Measurements from ENCODE around the gene MORC1.

MORC1 gene

DNA sequence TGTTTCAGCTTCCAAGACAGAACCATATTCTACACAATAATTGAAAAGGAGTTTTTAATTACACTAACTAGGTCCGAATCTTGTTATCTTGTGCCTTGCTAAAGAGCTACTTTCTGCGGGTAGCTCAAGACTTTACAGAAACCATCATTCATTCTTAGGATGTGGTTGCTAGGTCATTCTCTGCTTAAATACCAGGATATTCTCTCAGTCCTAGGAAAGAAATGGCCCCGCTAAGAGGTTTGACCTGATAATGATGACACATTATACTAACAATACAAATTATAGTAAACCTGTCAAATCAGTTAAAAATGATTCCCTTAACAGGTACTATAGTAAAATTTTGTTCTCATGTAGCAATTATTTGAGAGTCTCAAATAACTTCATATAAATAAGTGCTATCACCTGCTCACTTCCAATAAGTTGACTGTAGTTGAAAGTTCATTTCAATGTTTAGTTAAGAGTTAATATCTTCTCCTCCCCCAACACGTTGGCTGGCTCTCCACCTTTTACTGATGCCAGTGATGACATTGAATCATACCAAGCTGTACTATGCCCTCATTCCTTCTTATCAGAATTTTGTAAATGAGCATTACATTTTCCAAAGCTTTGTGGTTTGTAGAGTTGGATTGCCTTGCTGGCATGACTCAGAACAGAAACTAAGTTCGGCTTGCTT is 15.0 kb upstream of the MORC1 start:
- peaks cover 7% of the 10 kb centered on the region for H3K36me3 Mint-ChIP-seq (ENCODE audit: low read depth)
- no peaks in the 10 kb centered on the region for H3K4me1 Mint-ChIP-seq
- peaks cover 7% of the 10 kb centered on the region for H3K9me3 Mint-ChIP-seq
- peak overlapping the region in 1 of 3 experiments; percentile 21 for H3K27ac Mint-ChIP-seq
- no peaks in the 10 kb centered on the region for H3K27me3 Mint-ChIP-seq (ENCODE audit: low read depth)
- TF ChIP-seq, protein P1, sequence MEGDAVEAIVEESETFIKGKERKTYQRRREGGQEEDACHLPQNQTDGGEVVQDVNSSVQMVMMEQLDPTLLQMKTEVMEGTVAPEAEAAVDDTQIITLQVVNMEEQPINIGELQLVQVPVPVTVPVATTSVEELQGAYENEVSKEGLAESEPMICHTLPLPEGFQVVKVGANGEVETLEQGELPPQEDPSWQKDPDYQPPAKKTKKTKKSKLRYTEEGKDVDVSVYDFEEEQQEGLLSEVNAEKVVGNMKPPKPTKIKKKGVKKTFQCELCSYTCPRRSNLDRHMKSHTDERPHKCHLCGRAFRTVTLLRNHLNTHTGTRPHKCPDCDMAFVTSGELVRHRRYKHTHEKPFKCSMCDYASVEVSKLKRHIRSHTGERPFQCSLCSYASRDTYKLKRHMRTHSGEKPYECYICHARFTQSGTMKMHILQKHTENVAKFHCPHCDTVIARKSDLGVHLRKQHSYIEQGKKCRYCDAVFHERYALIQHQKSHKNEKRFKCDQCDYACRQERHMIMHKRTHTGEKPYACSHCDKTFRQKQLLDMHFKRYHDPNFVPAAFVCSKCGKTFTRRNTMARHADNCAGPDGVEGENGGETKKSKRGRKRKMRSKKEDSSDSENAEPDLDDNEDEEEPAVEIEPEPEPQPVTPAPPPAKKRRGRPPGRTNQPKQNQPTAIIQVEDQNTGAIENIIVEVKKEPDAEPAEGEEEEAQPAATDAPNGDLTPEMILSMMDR (IDR thresholded peaks at IDR 0.05; ENCODE audit: unreplicated experiment in 3 of 3), result no peak
- H3K4me3 Mint-ChIP-seq, result no peak overlapping the region

DNA sequence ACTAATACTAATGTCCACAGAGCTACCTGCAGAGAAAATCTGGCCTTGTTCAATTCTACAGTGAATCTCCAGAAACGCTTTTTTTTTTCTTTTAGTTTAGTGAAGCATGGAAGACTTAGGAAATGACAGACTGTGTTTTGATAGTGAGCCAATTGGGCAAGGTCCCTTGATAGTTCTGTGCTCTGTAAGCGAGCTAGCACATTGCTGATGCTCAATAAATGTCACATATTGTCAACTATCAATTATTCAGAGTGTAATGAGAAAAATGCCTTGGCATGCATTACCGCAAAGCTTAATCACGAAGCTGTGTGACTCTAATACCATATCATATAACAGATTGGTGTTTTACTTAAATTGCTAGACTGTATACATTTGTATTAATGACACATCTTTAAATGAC is 13.3 kb upstream of the MORC1 start:
- H3K4me3 Mint-ChIP-seq, result no peak overlapping the region
- peaks cover 7% of the 10 kb centered on the region for H3K9me3 Mint-ChIP-seq
- peak overlapping the region; percentile 46 to 75 (median 51) for H3K27ac Mint-ChIP-seq

DNA sequence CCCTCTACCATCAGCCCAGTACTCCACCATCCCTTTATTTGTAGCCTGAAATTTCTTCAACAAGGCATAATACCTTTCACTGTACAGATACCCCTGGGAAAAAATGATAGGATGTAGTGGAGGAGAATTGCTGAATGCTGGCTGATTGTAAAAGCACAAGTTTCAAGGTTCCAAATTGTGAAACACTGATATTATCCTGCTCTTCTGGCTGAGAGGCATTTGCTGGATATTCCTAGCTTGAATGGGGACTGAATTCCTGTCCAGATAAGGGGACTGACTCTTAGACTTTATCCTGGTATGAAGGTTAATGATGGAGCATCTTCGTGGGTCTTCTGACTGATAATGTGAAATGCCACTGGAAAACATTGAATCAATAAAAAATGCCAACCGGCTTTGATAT is 9.6 kb upstream of the MORC1 start:
- Mint-ChIP-seq H3K4me1 (peaks cover 12% of the 10 kb centered on the region), H3K36me3 (ENCODE audit: low read depth) (peaks cover 13% of the 10 kb centered on the region), H3K9me3 (peaks cover 12% of the 10 kb centered on the region), H3K27me3 (ENCODE audit: low read depth) (peaks cover 9% of the 10 kb centered on the region), H3K27ac (no peak overlapping the region), H3K4me3 (no peak overlapping the region)
- TF ChIP-seq, protein P1 (IDR thresholded peaks at IDR 0.05; ENCODE audit: unreplicated experiment in 3 of 3), result no peak

More for the DNA sequence above, 13.3 kb upstream of the MORC1 start:
- peaks cover 4% of the 10 kb centered on the region for H3K27me3 Mint-ChIP-seq (ENCODE audit: low read depth)
- H3K36me3 Mint-ChIP-seq (ENCODE audit: low read depth), result peaks cover 7% of the 10 kb centered on the region
- no peaks in the 10 kb centered on the region for H3K4me1 Mint-ChIP-seq
- TF ChIP-seq, protein P1 (IDR thresholded peaks at IDR 0.05; ENCODE audit: unreplicated experiment in 3 of 3), result no peak

DNA sequence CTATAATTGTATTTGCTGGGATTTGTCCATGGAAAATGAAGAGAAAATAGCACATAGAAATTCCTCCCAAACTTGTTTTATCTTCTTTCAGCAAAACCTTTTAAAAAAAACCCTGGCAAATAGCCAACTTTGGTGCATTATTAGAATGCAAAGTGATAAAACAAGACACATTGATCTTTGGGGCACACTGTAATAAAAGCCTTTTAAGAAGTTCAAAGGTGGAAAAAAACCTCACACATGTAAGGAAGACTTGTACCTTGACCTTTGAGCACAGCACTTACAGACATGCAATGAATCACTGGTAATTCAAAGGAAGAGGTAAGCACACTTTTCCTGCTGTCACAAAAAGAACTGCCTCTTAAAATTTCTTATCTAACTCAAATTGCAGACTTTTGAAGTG is 8.0 kb upstream of the MORC1 start:
- Mint-ChIP-seq H3K27ac (peak overlapping the region in 2 of 3 experiments; percentile 58 to 71), H3K4me1 (peaks cover 13% of the 10 kb centered on the region), H3K4me3 (no peak overlapping the region), H3K27me3 (ENCODE audit: low read depth) (peaks cover 10% of the 10 kb centered on the region), H3K36me3 (ENCODE audit: low read depth) (peaks cover 18% of the 10 kb centered on the region), H3K9me3 (peaks cover 21% of the 10 kb centered on the region)
- TF ChIP-seq, protein P1 (IDR thresholded peaks at IDR 0.05; ENCODE audit: unreplicated experiment in 3 of 3), result no peak

DNA sequence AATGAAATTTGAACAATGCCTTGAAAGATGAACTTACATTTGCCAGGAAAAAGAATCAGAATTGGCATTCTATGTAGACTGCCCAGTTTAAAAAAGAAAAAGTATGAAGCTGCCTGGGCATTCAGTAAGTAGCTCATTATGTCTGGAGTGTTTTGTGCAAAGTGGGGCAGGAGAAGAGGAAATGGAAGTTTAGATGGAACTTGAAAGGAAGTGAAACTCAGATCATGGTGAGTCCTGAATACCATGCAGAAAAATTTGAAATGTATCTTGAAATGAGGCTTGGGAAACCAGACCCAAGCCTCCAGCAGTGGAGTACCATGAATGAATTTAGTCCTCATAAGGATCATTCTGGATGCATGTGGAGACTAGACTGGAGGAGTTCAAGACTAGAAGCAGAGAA is 4.8 kb upstream of the MORC1 start:
- peaks cover 13% of the 10 kb centered on the region for H3K4me1 Mint-ChIP-seq

More for the DNA sequence above, 4.8 kb upstream of the MORC1 start:
- H3K36me3 Mint-ChIP-seq (ENCODE audit: low read depth), result peaks cover 11% of the 10 kb centered on the region
- peak overlapping the region in 1 of 3 experiments; percentile 18 for H3K27ac Mint-ChIP-seq
- H3K9me3 Mint-ChIP-seq, result peaks cover 14% of the 10 kb centered on the region
- H3K4me3 Mint-ChIP-seq, result no peak overlapping the region
- TF ChIP-seq, protein P1 (IDR thresholded peaks at IDR 0.05; ENCODE audit: unreplicated experiment in 3 of 3), result no peak
- H3K27me3 Mint-ChIP-seq (ENCODE audit: low read depth), result peaks cover 10% of the 10 kb centered on the region
